Fibroblast of lung (primary cell): ENCODE data around the gene APOO.

ENCODE experiments used
- EZH2 ChIP-seq: IDR thresholded peaks from 2 replicates; pipeline ENCODE4 v1.5.1; 2012; ENCODE audit warnings: low read length, control low read depth, mild to moderate bottlenecking; ENCODE audit errors: missing control alignments
- TF ChIP-seq, protein P1 (sequence below), 2 donors: IDR thresholded peaks in 1 of 2; conservative IDR thresholded peaks in 1 of 2; 1 replicate in 1 of 2; 2 replicates in 1 of 2; pipeline ENCODE4 v1.5.1; 2011 to 2012; ENCODE audit warnings: low read length in 2 of 2, control low read depth in 1 of 2, inconsistent platforms in 1 of 2, low read depth in 1 of 2, mild to moderate bottlenecking in 1 of 2

DNA sequence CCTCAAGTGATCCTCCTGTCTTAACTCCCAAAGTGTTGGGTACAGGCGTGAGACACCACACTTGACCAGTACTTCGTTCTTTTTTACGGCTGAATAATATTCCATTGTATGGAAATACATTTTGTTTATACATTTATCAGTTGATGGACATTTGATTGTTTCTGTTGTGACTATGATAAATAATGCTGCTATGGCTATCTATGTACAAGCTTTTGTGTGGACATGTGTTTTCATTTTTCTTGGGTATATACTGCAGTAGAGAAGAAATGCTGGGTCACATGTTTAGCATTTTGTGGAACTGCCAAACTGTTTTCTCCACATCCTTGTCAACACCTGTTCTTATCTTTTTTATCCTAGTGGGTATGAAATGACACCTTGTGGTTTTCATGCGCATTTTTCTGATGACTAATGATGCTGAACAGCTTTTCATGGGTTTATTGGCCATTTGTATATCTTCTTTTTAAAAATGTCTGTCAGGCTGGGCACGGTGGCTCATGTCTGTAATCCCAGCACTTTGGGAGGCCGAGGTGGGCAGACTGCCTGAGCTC, 87.4 kb downstream of the APOO start:
- TF ChIP-seq, protein P1, sequence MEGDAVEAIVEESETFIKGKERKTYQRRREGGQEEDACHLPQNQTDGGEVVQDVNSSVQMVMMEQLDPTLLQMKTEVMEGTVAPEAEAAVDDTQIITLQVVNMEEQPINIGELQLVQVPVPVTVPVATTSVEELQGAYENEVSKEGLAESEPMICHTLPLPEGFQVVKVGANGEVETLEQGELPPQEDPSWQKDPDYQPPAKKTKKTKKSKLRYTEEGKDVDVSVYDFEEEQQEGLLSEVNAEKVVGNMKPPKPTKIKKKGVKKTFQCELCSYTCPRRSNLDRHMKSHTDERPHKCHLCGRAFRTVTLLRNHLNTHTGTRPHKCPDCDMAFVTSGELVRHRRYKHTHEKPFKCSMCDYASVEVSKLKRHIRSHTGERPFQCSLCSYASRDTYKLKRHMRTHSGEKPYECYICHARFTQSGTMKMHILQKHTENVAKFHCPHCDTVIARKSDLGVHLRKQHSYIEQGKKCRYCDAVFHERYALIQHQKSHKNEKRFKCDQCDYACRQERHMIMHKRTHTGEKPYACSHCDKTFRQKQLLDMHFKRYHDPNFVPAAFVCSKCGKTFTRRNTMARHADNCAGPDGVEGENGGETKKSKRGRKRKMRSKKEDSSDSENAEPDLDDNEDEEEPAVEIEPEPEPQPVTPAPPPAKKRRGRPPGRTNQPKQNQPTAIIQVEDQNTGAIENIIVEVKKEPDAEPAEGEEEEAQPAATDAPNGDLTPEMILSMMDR (conservative IDR thresholded peaks at IDR 0.05 in 1 of 2, IDR thresholded peaks at IDR 0.05 in 1 of 2; ENCODE audit: low read depth in 1 of 2, low read length in 2 of 2): no peak
- TF ChIP-seq EZH2: no peak
